NCI-H1092 (cell line): Measurements from ENCODE around the gene LY6G5B.

Experiments
- DNase-seq: peaks from one replicate; lab custom pipeline; 2025; lab: John Stamatoyannopoulos, UW

LY6G5B gene

GRCh38 chr6:31715022-31715958 lies 45.5 kb downstream of the LY6G5B start, which contains the start of gene LY6G6D:
LY6G6D (plus strand) TSS chr6:31715348; CDS start chr6:31715356, 8 bp downstream.
- no peak for DNase-seq

GRCh38 chr6:31717499-31718222 lies 47.9 kb downstream of the LY6G5B start:
- no peak for DNase-seq

DNA sequence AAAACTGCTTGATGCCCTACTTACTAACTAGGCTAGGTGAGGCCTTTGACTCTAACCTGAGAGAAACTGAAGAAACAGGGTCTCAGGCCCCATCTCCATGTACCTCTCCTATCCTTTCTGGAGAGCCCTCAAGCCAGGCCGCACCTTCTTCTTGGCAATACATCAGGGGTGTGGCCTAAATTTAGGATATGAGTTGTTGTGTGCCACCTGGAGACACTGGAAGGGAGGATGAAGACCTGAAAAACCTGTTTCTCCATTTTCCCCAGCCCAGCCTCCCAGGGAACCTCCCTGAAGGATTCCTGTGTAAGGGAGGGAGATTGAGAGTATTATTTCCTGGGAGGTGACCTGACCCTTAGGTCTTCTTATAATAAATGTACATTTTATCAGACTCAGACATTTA lies 48.5 kb downstream of the LY6G5B start:
- DNase-seq = no peak

DNA sequence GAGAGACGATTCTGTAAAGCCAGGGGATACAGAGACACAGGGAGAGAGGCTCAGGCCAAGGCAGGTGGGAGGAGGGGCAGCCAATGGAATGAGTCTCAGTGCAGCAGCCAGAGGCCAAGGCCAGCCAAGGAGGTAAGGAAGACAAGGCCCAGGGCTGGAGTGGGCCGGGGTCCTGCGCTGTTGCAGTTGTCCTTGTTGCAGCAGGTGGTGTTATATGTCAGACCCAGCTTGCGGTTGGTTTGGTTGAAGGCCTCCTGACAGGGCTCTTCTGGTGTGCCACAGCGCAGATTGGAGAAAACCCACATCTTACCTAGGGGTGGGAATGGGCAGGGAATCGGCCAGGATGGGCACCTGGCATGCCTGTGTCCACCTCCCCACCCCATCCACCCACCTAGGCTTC lies 49.2 kb downstream of the LY6G5B start:
- DNase-seq = no peak

DNA sequence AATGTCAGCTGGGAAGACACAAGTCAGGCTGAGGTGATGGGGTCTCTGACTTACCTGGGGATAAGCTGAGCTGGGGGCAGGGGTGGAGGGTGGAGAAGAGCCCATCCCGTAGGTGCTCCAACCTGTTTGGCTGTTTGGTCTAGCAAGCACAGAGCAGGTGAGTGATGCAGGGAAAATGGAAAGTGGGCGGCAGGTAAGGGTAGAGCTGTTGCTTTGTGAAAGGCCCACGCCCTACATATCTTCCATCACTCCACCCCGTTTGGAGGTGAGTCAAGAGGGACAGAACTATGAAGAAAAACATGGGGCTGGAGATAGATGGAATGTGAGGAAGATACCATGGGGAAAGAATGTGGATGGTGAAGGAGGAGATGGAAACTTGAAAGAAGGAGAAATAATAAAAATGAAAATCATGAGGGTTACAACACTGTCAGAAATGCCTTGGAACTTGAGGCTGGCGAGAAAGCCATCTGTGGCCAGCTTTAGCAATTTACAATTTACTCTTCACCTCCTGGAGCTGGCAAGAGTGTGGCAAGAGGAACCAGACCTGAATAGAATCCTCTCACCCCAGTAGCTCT lies 50.5 kb downstream of the LY6G5B start:
- no peak for DNase-seq

DNA sequence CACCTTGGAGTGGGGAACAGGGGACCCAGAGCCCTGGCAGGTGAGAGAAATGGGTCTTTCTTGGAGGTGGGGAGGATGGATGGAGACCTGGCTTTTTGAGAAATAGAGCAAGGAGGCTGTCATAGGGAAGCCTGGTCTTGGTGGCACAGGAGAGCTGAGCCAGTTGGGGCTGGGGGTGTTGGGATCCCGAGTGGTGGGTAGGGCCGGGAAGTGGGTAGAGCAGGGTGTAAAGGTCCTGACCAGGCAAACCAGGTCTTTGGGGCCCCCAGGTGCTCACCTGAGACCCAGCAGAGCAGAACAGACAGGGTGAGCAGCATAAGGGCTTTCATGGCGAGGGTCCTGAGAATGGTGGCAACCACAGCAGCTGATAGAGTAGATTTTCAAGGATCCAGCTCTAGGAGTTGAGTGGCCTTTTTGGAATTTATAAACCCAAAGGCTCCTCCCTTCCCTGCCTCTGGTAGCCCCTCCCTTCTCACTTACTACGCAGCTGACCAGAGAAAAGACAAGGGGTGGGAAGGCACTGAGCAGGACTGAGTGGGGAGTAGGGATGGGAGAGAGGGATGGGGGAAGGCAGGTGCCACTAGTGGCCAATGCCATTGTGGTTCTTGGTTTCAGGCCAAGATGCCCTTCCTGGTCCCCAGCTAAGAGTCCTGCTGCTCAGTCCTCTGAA lies 51.7 kb downstream of the LY6G5B start, which contains the start of gene LY6G6C:
Gene LY6G6C, minus strand, starts transcription at position 396 of the 670 bp plus-strand sequence. Its CDS starts 67 bp downstream, at position 329.
- no peak for DNase-seq

- no peak for DNase-seq
Measured at GRCh38 chr6:31722173-31722572, 52.4 kb downstream of the LY6G5B start.
